UCSD-AML1 (cell line): Measurements from ENCODE around the gene FCGBP.
"Not testable (repeated sequence)": the region's sequence is repeated elsewhere in the genome, so short reads cannot be mapped to it uniquely, and the experiment has no call there.

ENCODE experiments used
- DNase-seq: peaks from one replicate; lab custom pipeline; 2025; ENCODE audit not compliant: unreplicated experiment; lab: John Stamatoyannopoulos, UW

FCGBP gene

GRCh38 chr19:39892506-39892902, 41.9 kb downstream of the FCGBP start:
- DNase-seq = not testable (repeated sequence)

GRCh38 chr19:39891660-39892505, 42.6 kb downstream of the FCGBP start:
- DNase-seq = not testable (repeated sequence)

DNA sequence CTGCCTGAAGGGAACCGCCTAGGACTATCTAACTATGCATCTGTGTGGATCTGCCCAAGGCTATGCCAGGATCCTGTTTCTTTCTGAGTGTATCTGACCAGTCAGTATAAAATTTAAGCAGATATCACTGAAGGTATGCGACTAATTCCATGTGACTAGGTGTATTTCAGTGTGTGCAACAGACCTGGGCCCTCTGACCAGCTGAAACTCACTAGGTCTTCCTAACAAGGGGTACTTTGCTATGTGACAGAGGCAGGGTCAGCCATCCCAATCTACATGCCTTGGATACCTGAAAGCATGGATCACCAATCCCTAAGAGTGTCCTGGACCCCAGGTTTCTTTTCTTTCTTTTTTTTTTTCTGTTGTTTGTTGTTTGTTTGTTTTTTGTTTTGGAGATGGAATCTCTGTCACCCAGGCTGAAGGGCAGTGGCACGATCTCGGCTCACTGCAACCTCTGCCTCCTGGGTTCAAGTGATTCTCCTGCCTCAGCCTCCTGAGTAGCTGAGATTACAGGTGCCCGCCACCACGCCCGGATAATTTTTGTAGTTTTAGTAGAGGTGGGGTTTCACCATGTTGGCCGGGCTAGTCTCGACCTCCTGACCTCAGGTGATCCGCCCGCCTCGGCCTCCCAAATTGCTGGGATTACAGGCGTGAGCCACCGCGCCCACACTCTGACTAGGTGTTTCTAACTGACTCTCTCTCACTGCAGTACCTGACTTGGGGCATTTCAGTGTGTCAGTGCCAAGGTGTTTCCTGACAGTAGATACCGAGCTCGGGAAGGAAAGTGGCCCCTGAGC, 43.5 kb downstream of the FCGBP start:
- no peak for DNase-seq

DNA sequence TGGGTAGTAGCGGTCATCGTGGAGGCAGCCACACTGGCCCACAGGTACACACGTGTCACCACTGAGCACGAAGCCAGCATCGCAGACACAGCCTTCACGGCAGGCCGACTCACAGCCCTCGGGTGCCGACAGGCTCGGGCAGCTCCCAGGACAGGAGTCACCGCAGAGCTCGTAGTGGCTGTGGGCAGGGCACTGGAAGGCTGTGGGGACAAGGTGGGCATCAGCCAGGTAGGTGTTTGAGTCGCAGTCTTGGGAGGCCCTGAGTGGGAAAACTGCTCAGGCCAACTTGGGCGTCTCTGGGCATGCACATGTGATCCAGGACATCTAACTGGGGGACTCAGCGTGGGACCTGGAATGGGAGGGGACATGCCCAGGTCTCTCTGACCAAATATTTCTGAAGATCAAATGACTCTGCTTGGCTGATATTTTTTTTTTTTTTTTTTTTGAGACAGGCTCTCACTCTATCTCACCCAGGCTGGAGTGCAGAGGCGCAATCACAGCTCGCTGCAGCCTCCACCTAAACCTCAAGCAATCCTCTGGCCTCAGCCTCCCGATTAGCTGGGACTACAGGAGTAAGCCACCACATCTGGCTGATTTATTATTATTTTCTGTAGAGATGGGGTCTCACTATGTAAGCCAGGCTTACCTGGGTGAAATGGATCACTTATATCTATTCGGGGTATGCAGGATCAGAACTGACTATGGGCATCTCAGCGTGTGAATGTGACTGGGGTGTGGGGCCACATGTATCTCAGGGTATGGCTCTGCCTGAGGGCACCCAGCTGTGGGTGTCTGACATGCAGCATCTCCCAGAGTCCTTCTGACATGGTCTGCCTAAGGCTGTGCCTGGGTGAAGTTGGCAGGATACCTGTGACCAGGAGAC, 44.3 kb downstream of the FCGBP start:
- DNase-seq = not testable (repeated sequence)

DNA sequence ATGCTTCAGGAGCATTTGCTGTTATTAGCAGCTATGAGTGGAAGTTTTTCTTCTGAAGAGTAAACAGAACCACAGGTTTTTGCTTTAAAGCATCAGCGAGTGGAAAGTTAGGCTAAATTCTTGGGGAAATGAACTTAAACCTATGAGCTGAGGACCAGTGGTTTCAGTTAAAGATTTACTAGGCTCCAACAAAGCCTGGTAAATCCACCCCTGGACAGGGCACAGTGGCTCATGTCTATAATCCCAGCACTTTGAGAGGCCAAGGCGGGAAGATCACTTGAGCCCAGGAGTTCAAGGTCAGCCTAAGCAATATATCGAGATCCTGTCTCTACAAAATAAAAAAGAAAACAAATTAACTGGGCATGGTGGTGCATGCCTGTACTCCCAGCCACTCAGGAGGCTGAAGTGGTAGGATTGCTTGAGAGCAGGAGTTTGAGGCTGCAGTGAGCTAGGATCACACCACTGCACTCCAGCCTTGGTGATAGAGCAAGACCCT, 46.9 kb downstream of the FCGBP start:
- DNase-seq = not testable (repeated sequence)

DNA sequence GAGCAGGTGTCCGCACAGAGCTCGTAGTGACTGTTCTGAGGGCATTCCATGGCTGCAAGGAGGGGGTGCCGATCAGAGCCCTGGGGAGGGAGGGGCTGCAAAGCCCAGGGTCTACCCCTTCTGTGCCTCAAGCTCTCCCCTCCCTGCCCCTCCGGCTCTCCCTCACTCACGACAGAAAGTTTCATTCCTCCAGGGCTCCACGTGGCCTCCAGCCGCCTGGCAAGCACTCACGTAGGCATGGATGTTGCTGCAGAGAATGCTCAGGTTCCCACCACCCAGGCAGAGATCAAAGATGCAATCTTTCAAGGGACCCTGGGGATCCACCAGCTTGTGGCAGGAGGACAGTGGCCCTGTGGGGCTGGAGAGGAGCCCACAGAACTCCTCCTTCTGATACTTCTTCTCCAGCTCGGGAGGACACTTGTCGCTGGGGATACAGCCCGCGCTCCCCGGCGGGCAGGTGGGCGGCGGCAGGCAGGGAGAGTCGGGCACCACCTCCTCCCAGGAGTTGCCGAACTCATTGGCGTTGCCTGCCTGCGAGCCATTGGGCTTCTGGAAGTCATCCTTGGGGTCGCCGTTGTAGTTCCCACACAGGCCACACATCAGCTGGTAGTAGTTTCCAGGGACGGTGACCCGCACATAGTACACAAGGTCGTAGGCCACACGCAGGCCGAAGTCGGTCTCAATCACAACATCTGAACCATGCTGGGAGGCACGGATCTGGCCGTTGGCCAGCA, 48.4 kb downstream of the FCGBP start:
- not testable (repeated sequence) for DNase-seq

GRCh38 chr19:39884721-39885120, 49.7 kb downstream of the FCGBP start:
- DNase-seq = not testable (repeated sequence)
